HG03378 (cell line): Measurements from ENCODE around the gene ZNG1C.
"Not testable (repeated sequence)": the region's sequence is repeated elsewhere in the genome, so short reads cannot be mapped to it uniquely, and the experiment has no call there.

Experiments used
- ATAC-seq: cut with Tn5 transposase; IDR thresholded peaks from one replicate; pipeline ENCODE4 v1.9.1; 2021; ENCODE audit warnings: mild to moderate bottlenecking, moderate library complexity; ENCODE audit not compliant: unreplicated experiment

ZNG1C gene

GRCh38 chr9:68342265-68343025 lies 100.7 kb downstream of the ZNG1C start:
- peak; percentile 84 for ATAC-seq

DNA sequence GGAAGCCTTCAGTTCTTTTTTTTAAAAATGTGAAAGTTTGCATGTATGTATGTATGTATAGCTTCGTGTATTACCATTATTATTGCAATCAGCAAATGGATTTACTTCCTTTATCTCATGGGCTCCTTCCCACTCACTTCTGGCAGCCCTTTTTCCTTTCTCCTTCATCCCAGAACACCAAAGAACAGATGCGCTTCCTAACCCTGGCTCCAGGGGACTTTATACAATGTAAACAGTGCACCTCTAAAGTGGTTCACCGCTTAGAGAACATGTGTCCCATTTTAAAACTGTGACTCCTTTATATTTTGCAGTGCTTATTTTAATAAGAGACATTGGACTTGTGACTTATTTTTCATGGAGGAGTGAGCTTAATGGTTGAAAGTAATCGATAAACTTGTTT lies 101.5 kb downstream of the ZNG1C start:
- not testable (repeated sequence) for ATAC-seq

DNA sequence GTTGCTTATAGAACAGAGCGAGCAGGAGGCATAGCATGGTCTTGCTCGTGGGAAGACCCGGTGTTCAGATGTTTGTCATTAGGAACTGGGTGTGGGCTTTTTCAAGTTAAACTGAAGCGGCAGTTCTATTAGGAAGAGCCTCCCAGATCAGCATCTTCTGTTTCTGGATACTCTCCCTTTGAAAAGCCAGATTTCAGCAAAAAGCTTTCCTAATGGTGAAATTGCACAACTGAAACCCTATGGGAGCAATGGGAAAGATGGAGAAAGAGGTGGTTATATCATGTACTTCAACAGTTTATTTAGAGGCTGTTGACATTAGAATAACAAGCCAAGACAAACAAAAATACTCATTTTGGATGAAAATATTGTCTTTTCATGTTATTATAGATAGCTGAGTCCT lies 102.2 kb downstream of the ZNG1C start:
- not testable (repeated sequence) for ATAC-seq
